NCI-H748 treated with DMSO at 0.1 percent for 48 hours (cell line): Measurements from ENCODE around the gene JMJD1C.
"Not testable (repeated sequence)": the region's sequence is repeated elsewhere in the genome, so short reads cannot be mapped to it uniquely, and the experiment has no call there.

Source experiments
- DNase-seq: peaks from one replicate; lab custom pipeline; 2025; lab: John Stamatoyannopoulos, UW

Gene JMJD1C

DNA sequence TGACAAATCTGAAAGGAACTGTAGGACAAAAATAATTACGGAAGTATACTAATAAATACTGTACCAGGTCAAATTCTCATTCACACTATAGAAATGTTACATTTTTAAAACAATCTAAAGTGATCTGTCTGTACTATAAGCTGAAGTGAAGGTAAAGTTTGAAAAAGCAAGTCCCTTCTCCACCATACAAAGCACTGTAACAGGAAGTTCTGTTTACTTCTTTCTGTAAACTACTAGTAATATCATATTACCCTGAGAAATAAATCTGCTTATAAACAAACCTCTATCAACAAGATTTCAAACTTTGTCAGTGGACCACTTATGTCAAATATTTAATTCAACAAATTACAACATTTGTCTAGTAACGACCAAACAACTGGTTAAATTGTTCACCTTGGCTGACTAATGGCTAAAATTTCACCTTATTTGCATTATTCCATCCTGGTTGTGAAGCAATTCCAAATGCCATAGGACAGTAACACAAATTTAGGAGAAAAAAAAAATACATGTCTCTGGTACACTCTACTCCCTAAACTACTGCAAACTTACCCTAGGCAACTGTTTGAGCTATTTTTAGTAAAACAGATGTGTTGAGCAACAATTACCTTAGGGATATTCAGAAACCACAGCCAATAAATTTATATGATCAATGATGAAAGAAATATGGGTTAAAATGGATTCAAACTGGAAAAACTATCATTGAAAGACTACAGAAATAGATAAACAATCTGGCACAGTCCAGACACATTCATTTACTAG lies 206.7 kb downstream of the JMJD1C start:
- DNase-seq, result no peak

DNA sequence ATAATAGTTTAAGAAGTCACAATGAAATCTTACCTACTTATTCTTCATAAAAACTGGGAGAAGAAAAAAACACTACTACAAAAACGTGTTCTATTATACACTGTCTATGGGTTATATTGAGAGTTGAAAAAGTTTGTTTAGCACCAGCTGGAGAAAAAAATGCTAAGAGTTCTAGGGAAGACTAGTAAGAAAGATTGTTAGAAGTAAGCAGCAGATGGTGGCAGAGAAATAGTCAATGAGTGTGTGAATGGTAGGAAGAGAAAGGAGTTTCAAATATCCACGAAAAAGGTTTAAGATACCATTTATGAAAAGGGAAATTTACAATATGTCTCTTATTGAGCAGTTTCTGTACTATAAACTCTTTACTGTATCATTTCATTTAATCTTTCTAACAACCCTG lies 208.0 kb downstream of the JMJD1C start:
- DNase-seq, result no peak

DNA sequence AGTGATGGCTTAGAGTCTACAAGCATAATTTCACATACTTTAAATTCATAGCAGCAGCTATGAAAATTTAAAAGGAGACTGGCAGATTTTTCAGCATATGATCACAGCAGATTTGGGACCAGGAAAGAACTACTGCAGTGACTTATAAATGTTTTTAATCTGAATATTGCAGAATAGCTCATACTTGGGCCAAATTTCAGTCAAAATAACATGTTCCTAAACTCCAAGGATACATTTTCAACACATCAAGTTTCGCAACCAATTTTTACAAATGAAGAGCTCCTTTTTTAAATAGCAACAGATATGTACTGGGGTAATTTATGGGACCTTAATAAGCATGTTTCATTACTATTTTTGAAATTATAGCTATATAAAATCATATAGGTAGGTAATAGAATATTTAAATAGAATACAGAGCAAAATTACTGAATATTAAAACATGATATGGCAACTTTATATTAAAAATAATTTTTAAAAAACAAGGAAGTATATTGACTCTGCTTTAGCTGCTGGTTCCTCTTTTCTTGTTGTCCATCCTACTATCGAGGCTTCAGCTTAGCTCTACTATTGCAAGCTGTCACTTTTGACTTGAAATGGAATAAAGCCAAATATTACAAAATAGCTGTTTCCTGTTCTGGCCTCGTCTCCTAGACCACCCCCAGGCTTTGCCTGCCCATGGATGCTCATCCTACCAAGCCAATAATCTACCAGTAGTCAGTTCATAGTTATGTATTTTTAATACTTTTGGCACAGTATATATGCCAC lies 209.6 kb downstream of the JMJD1C start:
- DNase-seq, result no peak

DNA sequence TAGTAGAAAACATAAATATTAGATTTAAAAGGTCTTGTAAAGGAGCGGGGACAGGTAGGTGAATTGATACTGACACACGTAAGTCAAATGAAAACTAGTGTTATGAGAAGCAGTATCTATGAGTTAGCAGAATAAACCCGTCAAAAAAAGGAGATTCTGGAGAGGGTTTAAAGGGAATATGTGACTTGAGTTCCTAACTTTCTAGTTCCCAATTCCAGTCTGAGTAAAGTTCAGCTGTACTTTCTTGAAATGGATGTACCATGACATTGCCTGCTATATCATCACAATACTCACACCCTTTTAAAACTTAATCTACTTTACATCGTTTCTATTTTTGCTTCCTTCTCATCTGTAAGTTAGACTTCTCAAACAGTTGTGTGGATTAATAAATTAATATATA lies 210.5 kb downstream of the JMJD1C start:
- no peak for DNase-seq

DNA sequence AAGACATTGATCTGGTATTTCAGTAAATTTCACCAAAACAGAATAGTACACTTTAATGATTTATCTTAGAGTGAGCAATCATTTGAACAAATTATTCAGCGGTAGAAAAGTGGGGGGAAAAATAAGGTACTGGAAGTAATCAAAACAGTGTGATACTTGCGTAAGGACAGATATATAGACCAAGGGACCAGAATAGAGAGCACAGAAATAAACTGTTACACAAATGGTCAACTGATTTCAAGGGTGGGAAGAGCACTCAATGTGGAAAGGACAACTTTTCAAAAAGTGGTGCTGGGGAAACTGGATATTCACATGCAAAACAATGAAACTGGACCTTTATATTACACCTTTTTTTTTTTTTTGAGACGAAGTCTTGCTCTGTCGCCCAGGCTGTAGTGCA lies 212.7 kb downstream of the JMJD1C start:
- DNase-seq, result no peak

DNA sequence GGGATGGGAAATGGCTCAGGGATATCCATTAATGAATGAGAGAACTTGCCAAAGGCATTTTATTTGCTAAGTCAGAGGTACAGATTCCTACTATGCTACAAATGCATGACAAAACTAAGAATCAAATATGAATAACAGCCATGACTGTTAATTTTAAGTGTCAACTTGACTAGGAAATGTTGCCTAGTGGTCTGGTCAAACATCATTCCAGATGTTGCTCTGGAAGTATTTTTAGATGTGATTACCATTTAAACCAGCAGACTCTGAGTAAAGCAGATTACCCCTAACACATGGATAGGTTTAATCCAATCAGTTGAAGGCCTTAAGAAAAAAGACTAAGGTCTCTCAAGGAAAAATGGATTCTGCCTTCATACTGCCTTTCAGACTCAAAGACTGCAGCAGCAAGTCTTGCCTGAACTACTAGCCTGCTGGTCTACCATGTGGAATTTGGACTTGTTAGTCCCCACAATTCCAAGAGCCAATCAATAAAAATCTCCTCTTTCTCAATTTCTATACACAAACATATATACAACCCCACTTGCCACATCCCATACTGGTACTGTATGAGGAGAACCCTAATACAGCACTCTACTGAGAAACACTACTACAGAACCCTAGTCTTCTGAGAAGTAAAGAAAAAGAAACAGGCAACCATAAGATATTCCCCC lies 213.5 kb downstream of the JMJD1C start:
- DNase-seq, result no peak

DNA sequence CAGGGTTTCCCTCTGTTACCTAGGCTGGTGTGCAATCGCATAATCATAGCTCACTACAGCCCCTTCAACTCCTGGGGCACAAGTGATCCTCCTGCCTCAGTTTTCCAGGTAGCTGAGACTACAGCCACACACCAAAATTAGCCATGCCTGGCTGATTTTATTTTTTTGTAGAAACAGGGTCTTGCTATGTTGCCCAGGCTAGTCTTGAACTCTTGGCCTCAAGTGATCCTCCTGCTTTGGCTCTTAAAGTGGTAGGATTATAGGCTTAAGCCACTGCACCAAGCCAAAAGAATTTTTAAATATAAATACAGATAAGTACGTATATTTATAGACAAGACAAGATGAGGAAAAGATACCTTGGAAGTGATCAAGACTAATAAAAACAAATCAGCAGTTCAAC lies 215.7 kb downstream of the JMJD1C start:
- DNase-seq, result no peak

DNA sequence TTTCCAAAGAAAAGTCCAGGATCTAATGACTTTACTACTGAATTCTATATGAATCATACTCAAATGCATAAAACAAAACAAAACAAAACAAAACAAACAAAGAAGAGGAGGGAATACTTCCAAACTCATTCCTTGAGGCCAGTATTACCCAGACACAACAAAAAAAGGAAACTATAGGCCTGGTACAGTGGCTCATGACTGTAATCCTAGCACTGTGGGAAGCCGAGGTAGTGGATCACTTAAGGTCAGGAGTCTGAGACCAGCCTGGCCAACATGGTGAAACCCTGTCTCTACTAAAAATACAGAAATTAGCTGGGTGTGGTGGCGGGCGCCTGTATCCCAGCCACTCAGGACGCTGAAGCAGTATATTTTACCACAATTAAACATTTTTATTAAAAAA lies 218.0 kb downstream of the JMJD1C start:
- DNase-seq, result no peak

DNA sequence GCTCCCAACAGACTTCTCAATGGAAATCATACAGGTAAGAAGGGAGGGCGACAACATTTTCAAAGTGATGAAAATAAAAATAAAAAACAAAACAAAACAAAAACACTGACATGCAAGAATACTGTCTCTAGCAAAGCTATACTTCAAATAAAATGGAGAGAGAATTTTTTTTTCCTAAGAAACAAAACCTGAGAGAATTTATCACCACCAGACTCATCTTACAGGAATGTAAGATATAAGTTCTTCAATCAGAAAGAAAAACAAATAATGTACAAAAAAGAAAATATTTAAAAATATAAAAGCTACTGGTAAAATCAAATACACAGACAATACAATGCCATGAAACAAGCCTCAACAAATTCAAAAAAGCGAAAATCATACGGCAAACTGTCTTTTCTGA lies 219.4 kb downstream of the JMJD1C start:
- DNase-seq, result no peak

DNA sequence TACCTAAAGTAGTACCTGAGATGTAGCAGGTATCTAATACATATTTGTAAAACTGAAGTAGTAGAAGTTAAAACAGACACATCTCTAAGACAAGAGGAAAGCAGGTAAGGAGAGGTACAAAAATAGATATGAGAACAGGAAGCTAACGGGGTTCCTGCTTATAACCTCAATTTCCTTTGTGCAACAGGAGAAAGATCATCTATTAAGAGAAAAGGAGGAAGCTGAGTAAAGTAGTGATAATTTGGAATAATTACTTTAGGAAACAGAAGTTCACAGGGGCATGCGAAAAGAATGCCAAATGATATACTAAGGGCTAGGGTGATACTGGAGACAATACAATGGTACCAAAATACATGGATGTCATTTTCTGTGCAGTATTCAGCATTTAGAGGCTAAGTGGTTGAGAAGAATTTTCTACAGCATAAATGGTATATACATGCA lies 223.9 kb downstream of the JMJD1C start:
- DNase-seq, result no peak

DNA sequence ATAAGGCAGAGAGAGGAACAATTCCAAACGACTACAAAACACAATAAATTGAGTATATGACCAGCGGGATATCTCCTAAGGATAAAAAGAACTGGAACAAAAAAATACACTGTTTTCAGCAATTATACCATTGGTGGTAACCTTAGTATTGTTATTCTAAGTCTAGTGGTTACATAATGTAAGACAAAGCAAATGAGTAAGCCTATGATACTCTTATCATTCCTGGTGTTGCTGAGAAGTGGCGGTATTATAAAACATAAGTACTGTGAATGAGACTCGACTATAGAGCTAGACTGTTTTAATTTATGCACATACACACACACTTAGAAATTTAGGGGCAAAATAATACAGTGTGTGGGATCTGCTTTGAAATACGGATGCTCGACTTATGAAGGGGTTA lies 225.0 kb downstream of the JMJD1C start:
- DNase-seq, result no peak

DNA sequence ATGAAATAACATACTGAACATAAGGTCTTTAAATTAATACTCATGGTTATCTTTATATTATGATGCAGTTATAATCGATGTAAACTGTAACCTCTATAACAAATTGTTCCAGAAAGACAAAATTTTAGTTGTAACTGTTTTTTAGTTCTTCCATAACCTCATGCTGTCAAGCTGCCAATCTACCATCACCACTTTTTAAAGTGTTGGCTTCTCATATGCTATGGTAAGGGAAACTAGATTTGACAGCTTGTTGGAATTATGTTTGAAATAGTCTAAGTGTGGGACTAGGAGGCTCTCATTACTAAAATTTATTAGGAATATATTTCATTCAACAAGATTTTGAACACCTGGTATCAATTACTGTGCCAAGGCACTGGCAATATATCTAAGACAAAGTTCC lies 227.3 kb downstream of the JMJD1C start:
- no peak for DNase-seq

DNA sequence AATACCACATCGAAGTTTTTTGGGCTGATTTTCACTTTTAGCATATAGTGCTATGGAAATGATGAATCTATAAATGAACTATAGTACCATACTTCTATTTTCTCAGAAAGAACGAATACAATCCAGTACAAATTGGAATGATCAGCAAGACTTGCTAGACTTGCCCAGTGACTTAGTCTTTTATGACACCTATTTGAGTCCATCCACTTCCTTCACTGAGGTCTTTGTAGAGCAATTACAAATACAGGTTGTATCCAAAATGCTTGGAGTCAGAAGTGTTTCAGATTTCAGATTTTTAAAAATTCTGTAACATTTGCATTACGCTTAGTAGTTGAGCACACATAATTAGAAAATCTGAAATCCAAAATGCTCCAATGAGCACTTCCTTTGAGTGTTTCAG lies 228.4 kb downstream of the JMJD1C start:
- DNase-seq, result no peak

DNA sequence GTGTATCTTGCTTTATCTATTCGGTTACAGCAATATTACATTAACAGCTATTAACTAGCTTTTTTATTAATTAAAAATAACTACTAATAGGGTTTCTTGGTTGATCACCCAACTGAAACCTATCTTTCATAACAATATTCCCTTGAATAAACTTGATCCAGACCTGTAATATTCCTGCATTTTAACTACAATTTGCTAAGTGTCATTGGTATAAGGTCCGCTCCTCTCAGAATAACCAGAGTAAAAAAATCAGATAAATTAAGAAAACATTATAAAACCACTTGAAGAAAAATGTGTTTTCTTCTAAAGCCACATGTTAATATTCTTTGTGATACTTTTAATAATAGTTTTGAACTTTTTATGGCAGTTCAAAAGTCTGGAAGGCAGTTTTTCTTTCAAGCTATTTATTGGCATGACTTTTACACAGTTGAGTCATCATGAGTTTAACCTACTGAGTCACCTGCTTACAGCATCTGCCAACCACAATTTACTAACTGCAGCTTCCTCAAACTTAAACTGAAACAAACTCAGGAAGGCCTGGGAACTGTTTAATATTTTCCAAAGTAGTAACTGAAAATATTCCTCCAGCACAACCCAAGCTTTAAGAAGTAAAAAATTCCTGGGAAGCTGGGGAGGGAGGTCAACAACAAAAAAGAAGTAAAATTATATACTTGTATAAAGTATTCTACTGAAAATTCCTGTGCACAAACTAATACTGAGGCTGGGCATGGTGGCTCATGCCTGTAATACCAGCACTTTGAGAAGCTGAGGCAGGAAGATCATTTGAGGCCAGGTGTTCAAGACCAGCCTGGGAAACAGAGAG lies 229.5 kb downstream of the JMJD1C start:
- DNase-seq, result no peak

DNA sequence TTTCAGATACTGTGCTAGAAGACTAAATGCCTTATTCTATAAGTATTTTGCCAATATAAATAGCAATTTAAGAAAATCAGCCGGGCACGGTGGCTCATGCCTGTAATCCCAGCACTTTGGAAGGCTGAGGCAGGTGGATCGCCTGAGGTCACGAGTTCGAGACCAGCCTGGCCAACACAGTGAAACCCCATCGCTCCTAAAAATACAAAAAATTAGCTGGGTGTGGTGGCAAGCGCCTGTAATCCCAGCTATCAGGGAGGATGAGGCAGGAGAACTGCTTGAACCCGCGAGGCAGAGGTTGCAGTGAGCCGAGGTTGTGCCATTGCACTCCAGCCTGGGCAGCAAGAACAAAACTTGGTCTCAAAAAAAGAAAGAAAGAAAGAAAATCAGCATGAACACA lies 230.6 kb downstream of the JMJD1C start:
- DNase-seq, result not testable (repeated sequence)

DNA sequence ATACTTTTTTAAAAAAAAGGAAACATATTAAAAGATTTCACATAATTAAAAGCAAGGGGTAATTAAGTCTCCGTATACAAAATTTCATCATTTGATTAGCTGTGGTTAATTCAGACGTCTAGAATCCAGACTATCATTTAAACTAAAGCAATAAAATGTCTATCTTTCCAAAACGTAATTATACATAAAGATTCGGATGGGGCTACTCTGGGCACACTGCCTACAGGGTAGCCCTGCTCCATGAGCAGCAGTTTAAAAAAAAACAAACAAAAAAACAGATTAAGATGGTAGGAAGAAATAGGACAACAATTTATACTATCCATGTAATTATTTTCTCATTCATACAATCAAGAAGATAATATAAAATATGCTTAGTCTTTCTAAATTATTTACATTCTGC lies 236.6 kb downstream of the JMJD1C start:
- no peak for DNase-seq

DNA sequence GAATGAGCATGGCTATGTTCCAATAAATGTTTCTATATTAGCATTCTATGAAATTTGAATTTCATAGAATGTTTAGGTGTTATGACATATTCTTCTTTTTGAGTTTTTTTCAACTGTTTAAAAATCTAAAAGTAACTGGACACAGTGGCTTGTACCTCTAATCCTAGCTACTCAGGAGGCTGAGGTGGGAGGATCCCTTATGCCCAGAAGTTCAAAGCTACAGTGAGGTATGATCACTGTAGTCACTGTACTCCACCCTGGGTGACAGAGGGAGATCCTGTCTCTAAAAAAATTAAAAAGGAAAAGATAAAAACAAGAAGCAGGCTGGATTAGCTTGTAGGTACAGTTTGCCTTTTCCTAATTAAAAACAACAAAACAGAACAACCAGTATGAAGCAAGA lies 237.5 kb downstream of the JMJD1C start:
- DNase-seq, result no peak

DNA sequence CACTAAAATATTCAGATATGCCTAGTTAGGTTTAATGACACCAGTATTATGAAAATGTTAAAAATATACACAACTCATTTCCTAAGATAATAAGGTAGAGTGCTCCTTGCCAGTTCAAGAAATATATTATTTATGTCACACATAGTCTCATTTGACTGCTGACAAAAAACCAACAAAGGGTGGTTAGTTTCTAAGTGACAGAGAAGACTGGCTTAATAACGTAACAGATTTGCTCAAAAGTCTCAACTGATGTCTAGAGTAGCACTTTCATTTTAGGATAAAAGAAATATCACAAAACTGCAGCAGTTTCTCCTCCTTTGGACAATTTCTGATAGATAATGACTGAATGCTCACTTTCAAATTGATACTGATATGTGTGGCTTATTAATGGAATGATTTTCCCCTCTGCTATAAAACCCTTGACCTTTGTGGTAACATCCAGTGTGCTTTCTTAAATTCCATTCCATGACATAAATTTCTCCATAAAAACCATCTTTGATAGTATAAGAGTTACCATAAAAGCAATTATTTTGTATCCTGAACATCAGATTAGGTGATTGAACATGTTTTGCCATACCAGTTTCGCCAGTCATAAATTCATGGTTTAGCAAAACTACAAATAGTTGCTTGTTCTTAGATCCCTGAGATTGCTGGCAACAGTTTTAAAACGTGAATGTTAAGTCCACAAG lies 238.4 kb downstream of the JMJD1C start:
- no peak for DNase-seq

DNA sequence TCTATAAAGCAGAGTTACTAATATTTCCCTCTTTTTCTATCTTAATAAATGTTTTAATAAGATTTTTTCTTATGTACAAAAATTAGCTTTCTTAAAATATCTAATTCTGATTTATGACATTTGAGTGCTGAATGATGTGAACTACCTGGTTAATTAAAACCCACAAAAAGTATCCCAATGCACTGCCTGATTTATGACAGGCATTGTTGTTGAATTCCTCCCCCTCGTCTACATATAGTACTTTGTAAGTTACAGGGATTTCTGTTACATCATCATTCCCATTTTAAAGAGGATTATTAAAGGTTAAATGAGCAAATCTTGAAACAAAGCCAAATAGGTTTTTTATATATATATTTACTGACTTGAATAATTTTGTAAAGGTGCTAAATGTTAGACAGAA lies 241.5 kb downstream of the JMJD1C start:
- DNase-seq, result no peak

DNA sequence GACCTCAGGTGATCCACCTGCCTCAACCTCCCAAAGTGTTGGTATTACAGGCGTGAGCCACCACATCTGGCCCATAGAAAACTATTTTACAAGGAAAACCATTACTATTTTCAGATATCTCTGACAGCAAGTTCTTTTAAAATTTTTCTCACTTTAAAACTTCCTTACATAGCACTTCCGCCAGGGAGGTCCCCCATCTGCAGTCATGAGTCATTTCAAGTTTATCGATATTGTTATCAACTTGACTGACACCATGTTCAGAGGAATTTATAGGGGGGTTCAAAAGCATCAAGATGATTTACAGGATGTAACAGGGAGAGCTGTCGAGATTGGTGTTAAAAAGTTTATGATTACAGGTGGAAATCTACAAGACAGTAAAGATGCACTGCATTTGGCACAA lies 243.8 kb downstream of the JMJD1C start:
- no peak for DNase-seq

DNA sequence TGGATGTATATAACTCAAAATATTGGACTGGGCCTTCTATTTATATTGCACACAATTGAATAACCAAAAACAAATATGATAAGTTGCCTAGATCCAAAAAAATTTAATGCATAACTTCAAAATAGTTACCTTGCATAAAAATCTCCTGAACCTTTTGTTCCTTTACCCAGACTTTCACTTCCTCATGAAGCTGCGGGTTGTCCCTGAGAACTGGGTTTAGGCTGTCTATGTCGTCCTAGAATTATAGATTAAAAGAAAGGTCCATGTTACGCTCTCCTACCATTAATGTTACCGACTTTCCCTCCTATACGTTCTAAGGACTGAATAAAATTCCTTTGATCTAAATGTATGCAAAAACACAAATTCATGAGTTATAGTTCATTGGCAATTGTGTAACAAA lies 246.0 kb downstream of the JMJD1C start:
- DNase-seq, result no peak
